Sigmoid colon (tissue), 7 donors: ENCODE measurements around the gene DIAPH1. TPM values are rescaled to one million over a fixed set of nuclear protein-coding genes. Genes with fewer than 3 reads are reported as not detected.
A peak's percentile ranks its signal among the peaks of the same experiment; 100 is the strongest.

Experiments used
- DNase-seq: peaks from one replicate; pipeline ENCODE4 v3.0.0-alpha.2; 2019
- H3K27ac ChIP-seq, 4 donors: fragments of 200-600 bp; sonication (generic); one replicate each; pipeline ENCODE4 v1.5.1; 2016 to 2019; ENCODE audit warnings: mild to moderate bottlenecking in 1 of 4
- H3K27me3 ChIP-seq, 3 donors: fragments of 200-600 bp; sonication (generic); one replicate each; pipeline ENCODE4 v1.5.1; 2019; ENCODE audit warnings: mild to moderate bottlenecking in 1 of 3
- H3K36me3 ChIP-seq, 4 donors: fragments of 200-600 bp; sonication (generic); one replicate each; pipeline ENCODE4 v1.5.1; 2016 to 2019
- H3K4me1 ChIP-seq, 4 donors: fragments of 200-600 bp; sonication (generic); one replicate each; pipeline ENCODE4 v1.5.1; 2017 to 2019
- H3K4me3 ChIP-seq, 4 donors: fragments of 200-600 bp; sonication (generic); one replicate each; pipeline ENCODE4 v1.5.1; 2017 to 2019; ENCODE audit warnings: mild to moderate bottlenecking in 2 of 4, moderate library complexity in 1 of 4
- H3K9me3 ChIP-seq, 4 donors: fragments of 200-600 bp in 3 of 4; sonication (generic) in 3 of 4; one replicate each; pipeline versions ENCODE4 v1.5.1 to v1.6.1; 2013 to 2019
- EP300 ChIP-seq, 4 donors: sonication (generic); formaldehyde crosslinking; IDR thresholded peaks; one replicate each; pipeline ENCODE4 v1.6.1; 2017; ENCODE audit warnings: antibody characterized with exemption in 4 of 4
- POLR2A ChIP-seq, 2 donors: fragments of 450-650 bp; IDR thresholded peaks; one replicate each; pipeline ENCODE4 v1.6.1; 2016; ENCODE audit warnings: antibody characterized with exemption in 2 of 2, mild to moderate bottlenecking in 2 of 2, moderate library complexity in 2 of 2
- POLR2AphosphoS5 ChIP-seq, 4 donors: sonication (generic); formaldehyde crosslinking; IDR thresholded peaks; one replicate each; pipeline ENCODE4 v1.6.1; 2017; ENCODE audit warnings: antibody characterized with exemption in 4 of 4
- WGBS, 2 donors: extraction: QIAGEN DNeasy Blood & Tissue Kit; methylation state at CpG; one replicate each; pipeline ENCODE4 v1.1.7; 2013; 5-methylcytosine and 5-hydroxymethylcytosine counted together
- intact Hi-C: fragments of 100-400 bp; cut with DNase I; formaldehyde crosslinking; loops from one replicate; pipeline ENCODE4 v1.15.1; 2023
- polyA plus RNA-seq, 3 donors: library from polyadenylated mRNA; stranded (reverse); fragments of 200-250 nt; gene quantifications; one replicate each; pipeline ENCODE4 v1.2.3, GENCODE V29; 2013
- total RNA-seq, 4 donors: library from RNA; depleted of rRNA; stranded (reverse); fragments of >200 nt; gene quantifications; one replicate each; pipeline ENCODE4 v1.1.0, GENCODE V29; 2016
- TF ChIP-seq, protein P1 (sequence below), 4 experiments: fragments of 450-650 bp in 3 of 4; fragments of 200-600 bp in 1 of 4; IDR thresholded peaks; one replicate each; pipeline ENCODE4 v1.5.1; 2016 to 2019; ENCODE audit warnings: antibody characterized with exemption in 4 of 4, mild to moderate bottlenecking in 3 of 4, moderate library complexity in 2 of 4
- donor health status: healthy with polysubstance abuse.
- donor health status: Bipolar disorder and iron deficiency.
- donor health status: healthy.

Gene DIAPH1
- total and polyA plus RNA-seq, 7 donors: 14.4 to 105 (median 26.9) TPM

DNA sequence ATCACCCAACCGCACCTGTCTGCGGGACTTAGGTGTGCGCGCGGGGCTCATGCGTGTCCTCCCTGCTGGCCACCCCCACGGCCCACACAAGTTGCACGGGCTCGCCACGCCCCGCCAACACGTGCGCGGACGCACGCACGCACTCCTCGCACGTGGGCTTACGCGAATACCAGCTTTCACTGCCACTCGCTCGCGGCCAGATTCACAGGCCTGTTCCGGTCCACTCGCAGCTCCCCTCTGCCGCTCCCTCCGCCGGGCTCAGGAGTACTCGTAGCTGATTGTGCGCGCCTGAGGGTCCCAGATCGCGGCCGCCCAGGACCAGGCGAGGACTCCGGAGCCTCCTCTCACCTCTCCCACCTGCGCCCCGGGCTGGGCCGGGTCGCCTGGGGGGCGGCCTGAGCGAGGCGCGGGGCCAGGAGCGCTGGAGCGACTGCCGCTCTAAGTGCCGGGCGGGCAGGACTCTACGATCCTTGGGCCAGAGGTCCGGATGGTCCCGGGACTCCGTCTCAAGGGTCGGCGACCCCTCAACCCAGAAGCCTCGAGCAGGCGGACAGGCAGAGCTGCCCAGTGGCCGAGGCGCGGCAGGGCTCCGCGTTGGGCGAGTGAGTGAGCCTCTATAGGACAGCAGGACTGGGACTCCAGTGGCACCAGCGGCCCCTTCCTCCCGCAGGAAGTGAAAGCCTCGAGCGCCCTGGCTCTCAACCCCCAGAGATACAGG lies 126.5 kb downstream of the DIAPH1 start:
- H3K36me3 ChIP-seq: peaks cover 0 to 47% (median 3%) of the 10 kb centered on the region in 4 donors
- H3K27me3 ChIP-seq: no peaks in the 10 kb centered on the region
- peaks cover 0 to 49% (median 35%) of the 10 kb centered on the region in 4 donors for H3K4me1 ChIP-seq
- H3K4me3 ChIP-seq: peak overlapping the region in 1 of 4 donors; percentile 2
- H3K9me3 ChIP-seq: no peaks in the 10 kb centered on the region
- DNase-seq: peak; percentile 56
- 28 to 51% methylated on average over 68 of the region's 68 CpGs for WGBS, 2 donors
- intact Hi-C loops: no loop called here
- no peak overlapping the region for H3K27ac ChIP-seq
- TF ChIP-seq POLR2A (IDR thresholded peaks at IDR 0.05): no peak
- no peak for TF ChIP-seq EP300 (IDR thresholded peaks at IDR 0.05)
- TF ChIP-seq, protein P1, sequence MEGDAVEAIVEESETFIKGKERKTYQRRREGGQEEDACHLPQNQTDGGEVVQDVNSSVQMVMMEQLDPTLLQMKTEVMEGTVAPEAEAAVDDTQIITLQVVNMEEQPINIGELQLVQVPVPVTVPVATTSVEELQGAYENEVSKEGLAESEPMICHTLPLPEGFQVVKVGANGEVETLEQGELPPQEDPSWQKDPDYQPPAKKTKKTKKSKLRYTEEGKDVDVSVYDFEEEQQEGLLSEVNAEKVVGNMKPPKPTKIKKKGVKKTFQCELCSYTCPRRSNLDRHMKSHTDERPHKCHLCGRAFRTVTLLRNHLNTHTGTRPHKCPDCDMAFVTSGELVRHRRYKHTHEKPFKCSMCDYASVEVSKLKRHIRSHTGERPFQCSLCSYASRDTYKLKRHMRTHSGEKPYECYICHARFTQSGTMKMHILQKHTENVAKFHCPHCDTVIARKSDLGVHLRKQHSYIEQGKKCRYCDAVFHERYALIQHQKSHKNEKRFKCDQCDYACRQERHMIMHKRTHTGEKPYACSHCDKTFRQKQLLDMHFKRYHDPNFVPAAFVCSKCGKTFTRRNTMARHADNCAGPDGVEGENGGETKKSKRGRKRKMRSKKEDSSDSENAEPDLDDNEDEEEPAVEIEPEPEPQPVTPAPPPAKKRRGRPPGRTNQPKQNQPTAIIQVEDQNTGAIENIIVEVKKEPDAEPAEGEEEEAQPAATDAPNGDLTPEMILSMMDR (IDR thresholded peaks at IDR 0.05): no peak
- TF ChIP-seq POLR2AphosphoS5 (IDR thresholded peaks at IDR 0.05): no peak

DNA sequence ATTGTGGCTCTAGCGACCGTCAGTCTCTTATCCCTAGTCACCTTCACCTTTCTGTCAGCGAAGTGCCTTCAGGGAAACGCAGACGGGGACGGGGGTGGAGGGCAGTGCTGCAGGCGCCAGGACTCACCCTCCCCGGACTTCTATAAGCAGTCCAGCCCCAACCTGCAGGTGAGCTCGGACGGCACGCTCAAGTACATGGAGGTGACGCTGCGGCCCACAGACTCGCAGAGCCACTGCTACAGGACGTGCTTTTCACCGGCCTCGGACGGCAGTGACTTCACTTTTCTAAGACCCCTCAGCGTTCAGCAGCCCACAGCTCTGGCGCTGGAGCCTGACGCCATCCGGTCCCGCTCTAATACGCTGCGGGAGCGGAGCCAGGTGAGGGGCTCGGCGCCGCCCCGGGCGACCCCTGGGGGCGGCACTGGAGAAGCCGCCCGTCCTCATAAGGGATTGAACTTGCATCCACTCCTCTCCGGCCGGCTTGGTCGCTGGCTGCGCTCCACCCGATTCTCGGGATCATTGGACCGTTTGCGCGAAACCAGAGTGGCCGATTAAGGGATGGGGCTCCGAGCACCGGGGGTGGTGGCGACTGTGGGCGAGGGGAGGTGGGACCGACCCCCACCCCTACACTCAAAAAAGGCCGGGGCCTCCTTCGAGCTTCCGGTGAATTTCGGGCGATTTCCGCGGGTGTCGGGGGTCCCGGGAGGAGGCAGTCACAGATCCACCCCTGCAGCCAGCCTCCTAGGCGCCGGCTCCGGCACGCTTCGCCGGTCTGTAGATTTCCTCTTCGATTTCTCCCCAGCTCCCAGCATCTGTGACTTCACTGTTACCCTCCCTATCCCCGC lies 127.3 kb downstream of the DIAPH1 start:
- TF ChIP-seq POLR2AphosphoS5 (IDR thresholded peaks at IDR 0.05): no peak
- TF ChIP-seq POLR2A (IDR thresholded peaks at IDR 0.05): no peak
- TF ChIP-seq, protein P1 (IDR thresholded peaks at IDR 0.05): no peak
- no peak for TF ChIP-seq EP300 (IDR thresholded peaks at IDR 0.05)
- WGBS, 2 donors: 30 to 33% methylated on average over 66 of the region's 66 CpGs
- Histone ChIP-seq H3K27ac (no peak overlapping the region), H3K4me3 (no peak overlapping the region), H3K27me3 (no peaks in the 10 kb centered on the region), H3K9me3 (no peaks in the 10 kb centered on the region), H3K4me1 (peaks cover 0 to 54% (median 35%) of the 10 kb centered on the region in 4 donors), H3K36me3 (peaks cover 0 to 39% (median 4%) of the 10 kb centered on the region in 4 donors)
- DNase-seq: no peak
- intact Hi-C loops: no loop called here

DNA sequence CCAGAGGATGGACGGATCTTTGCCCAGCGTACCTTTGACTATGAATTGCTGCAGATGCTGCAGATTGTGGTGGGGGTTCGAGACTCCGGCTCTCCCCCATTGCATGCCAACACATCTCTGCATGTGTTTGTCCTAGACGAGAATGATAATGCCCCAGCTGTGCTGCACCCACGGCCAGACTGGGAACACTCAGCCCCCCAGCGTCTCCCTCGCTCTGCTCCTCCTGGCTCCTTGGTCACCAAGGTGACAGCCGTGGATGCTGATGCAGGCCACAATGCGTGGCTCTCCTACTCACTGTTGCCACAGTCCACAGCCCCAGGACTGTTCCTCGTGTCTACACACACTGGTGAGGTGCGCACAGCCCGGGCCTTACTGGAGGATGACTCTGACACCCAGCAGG lies 128.0 kb downstream of the DIAPH1 start:
- Histone ChIP-seq H3K27me3 (no peaks in the 10 kb centered on the region), H3K36me3 (peaks cover 0 to 40% (median 4%) of the 10 kb centered on the region in 4 donors), H3K4me3 (no peak overlapping the region), H3K4me1 (peaks cover 0 to 59% (median 35%) of the 10 kb centered on the region in 4 donors), H3K27ac (no peak overlapping the region), H3K9me3 (no peaks in the 10 kb centered on the region)
- WGBS, 2 donors: 91 to 94% methylated on average over 13 of the region's 13 CpGs
- intact Hi-C loops: no loop called here
- no peak for TF ChIP-seq POLR2A (IDR thresholded peaks at IDR 0.05)
- TF ChIP-seq, protein P1 (IDR thresholded peaks at IDR 0.05): no peak
- TF ChIP-seq EP300 (IDR thresholded peaks at IDR 0.05): no peak
- no peak for TF ChIP-seq POLR2AphosphoS5 (IDR thresholded peaks at IDR 0.05)
- DNase-seq: no peak

DNA sequence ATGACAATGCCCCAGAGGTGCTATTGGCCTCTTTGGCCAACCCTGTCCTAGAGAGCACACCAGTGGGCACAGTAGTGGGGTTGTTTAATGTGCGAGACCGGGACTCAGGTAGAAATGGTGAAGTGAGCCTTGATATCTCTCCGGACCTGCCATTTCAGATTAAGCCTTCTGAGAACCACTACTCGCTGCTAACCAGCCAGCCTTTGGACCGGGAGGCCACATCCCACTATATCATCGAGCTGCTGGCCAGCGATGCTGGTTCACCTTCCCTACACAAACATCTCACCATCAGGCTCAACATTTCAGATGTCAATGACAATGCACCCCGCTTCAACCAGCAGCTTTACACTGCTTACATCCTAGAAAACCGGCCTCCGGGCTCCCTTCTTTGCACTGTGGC lies 128.5 kb downstream of the DIAPH1 start:
- H3K4me3 ChIP-seq: no peak overlapping the region
- no peaks in the 10 kb centered on the region for H3K9me3 ChIP-seq
- no peaks in the 10 kb centered on the region for H3K27me3 ChIP-seq
- peaks cover 0 to 40% (median 4%) of the 10 kb centered on the region in 4 donors for H3K36me3 ChIP-seq
- TF ChIP-seq POLR2AphosphoS5 (IDR thresholded peaks at IDR 0.05) (no peak), POLR2A (IDR thresholded peaks at IDR 0.05) (no peak), EP300 (IDR thresholded peaks at IDR 0.05) (no peak)
- TF ChIP-seq, protein P1 (IDR thresholded peaks at IDR 0.05): no peak
- H3K4me1 ChIP-seq: peaks cover 0 to 64% (median 39%) of the 10 kb centered on the region in 4 donors
- DNase-seq: no peak
- intact Hi-C loops: no loop called here
- H3K27ac ChIP-seq: no peak overlapping the region
- WGBS, 2 donors: 94 to 96% methylated on average over 10 of the region's 10 CpGs
